ENCODE results near the gene APOBEC3C. TPM values are rescaled to one million over a fixed set of nuclear protein-coding genes. Genes with fewer than 3 reads are reported as not detected.
"Not testable (repeated sequence)": the region's sequence is repeated elsewhere in the genome, so short reads cannot be mapped to it uniquely, and the experiment has no call there.

APOBEC3C gene
- total RNA-seq, 1 donor from 2014 or later: 41.4 TPM

DNA sequence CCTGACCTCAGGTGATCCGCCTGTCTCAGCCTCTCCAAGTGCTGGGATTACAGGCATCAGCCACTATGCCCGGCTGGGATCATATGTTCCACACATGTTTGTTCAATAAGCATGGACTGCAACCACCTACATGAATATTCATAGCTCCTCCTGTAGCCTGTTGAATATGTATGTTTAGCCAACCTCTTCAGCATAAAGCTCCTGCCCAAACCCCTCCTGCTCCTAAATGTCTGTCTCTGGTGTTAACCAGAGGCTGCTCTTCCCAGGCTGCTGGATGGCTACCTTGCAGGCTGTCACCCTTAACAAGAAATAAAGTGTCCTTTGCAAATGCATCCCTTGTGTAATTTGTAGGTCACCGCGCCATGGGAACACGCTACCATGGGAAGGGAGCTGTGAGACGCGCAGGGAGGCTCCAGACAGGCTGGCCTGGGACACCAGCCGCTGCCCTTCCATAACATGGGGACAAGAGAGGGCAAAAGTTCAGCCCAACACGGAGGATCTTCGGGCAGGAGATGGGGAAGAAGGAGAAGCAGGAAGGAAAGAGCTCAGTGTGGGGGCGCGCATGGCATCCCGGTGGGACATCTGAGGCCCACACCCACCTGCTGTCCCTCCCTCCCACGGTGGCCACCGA lies 6.1 kb downstream of the APOBEC3C start:
- not testable (repeated sequence) for DNase-seq (ENCODE audit: low spot score)

DNA sequence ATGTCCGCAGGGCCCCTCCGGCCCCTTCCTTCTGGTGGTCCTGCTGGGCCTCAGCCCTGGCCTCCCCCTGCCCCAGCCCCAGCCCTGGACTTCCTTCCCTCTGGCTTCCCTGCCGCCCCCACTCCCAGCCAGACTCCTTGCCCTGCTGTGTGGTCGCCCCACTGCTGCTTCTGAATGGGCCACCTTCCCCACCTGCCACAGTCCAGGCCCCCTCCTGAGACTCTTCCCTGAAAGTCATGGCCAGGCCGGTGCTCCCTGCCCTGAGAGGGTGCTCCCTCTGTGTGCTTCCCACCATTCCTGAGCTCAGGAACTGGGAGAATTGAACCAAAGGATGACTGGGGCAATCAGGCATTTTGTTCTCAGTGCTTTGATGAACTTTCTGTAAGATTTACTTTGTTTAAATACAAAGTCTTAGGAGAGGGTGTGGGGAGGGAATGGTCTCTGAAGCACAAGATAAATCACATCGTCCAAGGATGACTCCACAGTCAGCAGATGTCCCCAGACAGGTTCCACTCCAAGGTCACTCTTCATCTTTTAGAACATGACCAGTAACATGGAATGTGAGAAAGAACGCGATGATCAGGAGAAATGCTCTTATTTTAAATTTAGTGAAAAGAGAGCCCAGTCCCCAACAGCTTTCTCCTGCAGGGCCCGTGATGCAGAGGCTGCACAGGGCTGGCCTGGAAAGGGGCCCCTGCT lies 7.6 kb downstream of the APOBEC3C start:
- DNase-seq (ENCODE audit: low spot score): no peak

DNA sequence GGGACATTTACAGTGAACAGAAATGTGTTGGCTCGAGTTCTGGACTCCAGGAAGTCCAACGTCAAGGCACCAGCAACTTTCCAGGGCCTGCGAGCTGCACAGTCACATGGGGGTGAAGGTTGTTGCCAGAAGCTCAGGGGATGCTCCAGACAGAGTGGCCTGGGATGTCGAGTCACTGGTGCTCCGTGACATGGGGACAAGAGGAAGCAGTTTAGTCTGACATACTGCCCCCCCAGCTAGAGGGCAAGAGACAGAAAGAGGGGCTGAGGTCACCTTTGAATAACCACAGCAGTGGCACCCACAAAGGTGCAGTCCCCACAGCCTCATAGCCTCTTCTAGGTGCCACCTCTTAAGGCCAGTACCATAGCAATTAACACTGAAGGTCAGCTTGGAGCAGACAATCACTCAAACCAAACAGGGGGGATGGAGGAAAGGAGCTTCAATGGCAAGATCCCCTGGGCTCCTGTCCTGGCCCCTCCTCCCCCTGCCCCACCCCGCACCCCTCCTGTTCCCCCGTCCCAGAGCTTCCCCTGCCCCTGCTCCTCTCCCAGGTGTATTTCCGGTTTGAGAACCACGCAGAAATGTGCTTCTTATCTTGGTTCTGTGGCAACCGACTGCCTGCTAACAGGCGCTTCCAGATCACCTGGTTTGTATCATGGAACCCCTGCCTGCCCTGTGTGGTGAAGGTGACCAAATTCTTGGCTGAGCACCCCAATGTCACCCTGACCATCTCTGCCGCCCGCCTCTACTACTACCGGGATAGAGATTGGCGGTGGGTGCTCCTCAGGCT lies 10.7 kb downstream of the APOBEC3C start:
- DNase-seq (ENCODE audit: low spot score): no peak

DNA sequence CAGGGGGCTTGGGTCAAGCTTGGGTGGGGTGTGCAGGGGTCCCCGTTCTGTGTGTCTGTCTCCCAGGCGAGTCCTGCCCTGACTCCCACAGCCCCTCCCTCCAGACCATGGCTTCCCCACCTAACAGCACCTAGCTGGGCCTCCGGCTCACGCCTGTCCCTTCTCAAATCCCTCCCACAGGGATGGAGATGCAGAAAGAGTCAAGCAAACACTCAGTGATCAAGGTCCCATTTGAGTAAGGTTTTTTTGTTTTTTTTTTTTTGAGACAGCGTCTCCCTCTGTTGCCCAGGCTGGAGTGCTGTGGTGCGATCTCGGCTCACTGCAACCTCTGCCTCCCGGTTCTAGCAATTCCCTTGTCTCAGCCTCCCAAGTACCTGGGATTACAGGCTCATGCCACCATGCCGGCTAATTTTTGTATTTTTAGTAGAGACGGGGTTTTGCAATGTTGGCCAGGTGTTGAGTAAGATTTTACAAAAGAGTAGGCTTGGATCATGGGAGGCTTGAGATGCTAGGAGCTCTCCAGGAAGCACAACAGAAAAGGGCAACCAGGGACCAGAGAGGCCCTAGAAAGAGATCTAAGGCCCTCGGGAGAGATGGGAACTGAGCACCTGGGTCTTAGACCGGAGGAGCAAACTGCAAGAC lies 12.6 kb downstream of the APOBEC3C start:
- no peak for DNase-seq (ENCODE audit: low spot score)

DNA sequence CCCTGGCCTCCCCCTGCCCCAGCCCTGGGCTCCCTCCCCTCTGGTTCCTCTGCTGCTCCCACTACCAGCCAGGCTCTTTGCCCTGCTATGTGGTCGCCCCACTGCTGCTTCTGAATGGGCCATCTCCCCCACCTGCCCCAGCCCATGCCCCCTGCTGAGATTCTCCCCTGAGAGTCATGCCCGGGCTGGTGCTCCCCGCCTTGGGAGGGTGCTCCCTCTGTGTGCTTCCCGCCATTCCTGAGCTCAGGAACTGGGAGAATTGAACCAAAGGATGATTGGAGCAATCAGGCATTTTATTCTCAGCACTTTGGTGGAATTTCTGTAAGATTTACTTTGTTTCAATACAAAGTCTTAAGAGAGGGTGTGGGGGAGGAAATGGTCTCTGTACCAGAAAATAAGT lies 13.7 kb downstream of the APOBEC3C start:
- no peak for DNase-seq (ENCODE audit: low spot score)

DNA sequence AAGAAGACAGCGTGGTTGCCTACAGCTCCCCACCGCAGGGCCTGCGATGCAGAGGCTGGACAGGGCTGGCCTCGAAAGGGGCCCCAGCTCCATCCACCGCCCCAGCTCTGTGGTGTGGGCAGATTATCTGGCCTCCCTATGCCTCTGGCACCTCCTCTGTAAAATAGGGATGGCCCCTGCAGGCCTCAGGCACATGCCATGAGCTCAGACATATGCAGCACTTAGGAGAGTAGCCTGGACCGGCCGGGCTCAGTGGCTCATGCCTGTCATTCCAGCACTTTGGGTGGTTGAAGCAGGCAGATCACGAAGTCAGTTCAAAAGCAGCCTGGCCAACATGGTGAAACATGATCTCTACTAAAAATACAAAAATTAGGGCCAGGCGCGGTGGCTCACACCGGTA lies 14.2 kb downstream of the APOBEC3C start:
- DNase-seq (ENCODE audit: low spot score): no peak

DNA sequence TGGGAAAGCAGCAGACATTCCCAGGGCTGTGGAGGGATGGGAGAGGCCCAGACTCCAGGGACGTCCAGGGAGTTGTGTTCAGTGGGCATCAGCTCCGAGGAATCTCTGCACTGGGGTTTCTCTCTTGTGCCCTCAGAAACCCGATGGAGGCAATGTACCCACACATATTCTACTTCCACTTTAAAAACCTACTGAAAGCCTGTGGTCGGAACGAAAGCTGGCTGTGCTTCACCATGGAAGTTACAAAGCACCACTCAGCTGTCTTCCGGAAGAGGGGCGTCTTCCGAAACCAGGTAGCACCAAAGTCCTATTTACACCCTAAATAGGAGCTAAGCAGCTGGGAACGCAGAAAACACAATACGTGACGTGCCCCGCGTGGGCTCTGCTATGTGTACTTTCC lies 15.2 kb downstream of the APOBEC3C start:
- no peak for DNase-seq (ENCODE audit: low spot score)

DNA sequence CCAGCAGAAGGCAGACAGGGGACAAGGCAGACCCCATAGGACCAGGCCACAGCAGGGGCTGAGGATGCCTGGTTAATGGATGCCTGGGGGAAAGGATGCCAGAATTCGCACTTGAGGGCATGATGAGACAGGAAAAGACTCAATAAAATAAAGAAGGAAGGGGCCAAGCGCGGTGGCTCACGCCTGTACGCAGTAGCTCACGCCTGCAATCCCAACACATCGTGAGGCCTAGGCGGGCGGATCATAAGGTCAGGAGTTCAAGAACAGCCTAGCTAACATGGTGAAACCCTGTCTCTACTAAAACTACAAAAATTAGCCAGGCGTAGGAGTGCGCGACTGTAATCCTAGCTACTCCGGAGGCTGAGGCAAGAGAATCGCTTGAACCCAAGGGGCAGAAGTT lies 16.6 kb downstream of the APOBEC3C start:
- DNase-seq (ENCODE audit: low spot score): no peak

DNA sequence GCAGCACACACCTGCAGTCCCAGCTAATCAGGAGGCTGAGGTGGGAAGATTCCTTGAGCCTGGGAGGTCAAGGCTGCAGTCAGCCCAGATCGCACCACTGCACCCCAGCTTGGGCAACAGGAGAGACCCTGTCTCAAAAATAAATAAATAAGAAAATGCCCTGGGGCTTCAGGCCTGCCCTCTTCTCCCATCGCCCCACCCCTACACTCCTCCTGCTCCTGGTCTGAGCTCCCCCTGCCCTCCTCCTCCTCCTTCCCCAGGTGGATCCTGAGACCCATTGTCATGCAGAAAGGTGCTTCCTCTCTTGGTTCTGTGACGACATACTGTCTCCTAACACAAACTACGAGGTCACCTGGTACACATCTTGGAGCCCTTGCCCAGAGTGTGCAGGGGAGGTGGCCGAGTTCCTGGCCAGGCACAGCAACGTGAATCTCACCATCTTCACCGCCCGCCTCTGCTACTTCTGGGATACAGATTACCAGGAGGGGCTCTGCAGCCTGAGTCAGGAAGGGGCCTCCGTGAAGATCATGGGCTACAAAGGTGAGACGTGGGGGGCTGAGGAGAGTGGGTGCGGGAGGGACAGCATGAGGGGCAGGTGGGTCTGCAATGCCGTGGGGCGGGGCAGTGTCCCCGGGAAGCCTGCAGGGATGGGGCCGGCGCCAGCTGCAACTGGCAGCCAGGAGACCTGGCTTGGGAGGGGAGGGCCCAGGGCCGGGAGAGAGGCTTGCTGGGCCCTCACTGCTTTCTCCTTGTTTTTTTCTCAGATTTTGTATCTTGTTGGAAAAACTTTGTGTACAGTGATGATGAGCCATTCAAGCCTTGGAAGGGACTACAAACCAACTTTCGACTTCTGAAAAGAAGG lies 17.6 kb downstream of the APOBEC3C start:
- DNase-seq (ENCODE audit: low spot score): not testable (repeated sequence)

DNA sequence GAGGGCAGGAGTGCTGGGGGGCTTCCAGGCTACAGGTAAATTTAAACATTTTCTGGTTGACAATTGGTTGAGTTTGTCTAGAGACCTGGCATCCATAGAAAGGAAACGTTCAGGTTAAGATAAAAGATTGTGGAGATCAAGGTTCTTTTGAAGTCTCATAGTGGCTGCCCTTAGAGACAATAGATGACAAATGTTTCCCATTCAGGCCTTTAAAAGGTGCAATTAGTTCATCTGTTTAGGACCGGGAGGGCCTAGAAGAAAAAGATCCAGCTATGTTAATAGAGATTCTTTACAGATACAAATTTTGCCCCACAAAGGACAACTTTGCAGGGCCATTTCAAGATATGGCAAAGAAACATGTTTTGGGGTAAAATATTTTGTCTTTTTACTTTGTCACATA lies 23.0 kb downstream of the APOBEC3C start:
- DNase-seq (ENCODE audit: low spot score): not testable (repeated sequence)

DNA sequence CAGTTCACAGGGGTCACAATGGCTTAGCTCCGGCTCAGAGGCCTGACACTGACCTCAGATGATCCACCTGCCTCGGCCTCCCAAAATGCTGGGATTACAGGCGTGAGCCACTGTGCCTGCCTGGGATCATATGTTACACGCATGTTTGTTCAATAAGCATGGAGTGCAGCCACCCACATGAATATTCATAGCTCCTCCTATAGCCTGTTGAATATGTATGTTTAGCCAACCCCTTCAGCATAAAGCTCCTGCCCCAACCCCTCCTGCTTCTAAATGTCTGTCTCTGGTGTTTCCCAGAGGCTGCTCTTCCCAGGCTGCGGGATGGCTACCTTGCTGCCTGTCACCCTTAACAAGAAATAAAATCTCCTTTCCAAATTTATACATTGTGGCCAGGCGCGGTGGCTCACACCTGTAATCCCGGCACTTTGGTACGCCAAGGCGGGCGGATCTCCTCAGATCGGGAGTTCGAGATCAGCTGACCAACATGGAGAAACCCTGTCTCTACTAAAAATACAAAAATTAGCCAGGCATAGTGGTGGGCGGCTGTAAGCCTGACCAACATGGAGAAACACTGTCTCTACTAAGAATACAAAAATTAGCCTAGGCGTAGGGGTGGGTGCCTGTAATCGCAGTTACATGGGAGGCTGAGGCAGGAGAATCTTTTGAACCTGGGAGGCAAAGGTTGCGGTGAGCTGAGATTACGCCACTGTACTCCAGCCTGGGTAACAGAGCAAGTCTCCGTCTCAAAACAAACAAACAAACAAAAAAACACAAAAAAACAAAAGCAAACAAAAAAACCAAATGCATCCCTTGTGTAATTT lies 25.5 kb downstream of the APOBEC3C start:
- DNase-seq (ENCODE audit: low spot score): no peak

DNA sequence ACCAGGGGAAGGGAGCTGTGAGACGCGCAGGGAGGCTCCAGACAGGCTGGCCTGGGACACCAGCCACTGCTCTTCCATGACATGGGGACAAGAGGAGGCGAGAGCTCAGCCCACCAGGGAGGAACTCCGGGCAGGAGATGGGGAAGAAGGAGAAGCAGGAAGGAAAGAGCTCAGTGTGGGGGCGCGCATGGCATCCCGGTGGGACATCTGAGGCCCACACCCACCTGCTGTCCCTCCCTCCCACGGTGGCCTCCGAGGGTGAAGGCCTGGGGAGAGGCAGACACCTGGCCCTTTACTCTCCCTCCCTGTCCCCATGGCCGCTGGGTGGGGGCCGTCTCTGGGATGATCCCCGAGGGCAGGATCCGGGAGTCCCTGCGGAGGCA lies 26.1 kb downstream of the APOBEC3C start:
- not testable (repeated sequence) for DNase-seq (ENCODE audit: low spot score)

DNA sequence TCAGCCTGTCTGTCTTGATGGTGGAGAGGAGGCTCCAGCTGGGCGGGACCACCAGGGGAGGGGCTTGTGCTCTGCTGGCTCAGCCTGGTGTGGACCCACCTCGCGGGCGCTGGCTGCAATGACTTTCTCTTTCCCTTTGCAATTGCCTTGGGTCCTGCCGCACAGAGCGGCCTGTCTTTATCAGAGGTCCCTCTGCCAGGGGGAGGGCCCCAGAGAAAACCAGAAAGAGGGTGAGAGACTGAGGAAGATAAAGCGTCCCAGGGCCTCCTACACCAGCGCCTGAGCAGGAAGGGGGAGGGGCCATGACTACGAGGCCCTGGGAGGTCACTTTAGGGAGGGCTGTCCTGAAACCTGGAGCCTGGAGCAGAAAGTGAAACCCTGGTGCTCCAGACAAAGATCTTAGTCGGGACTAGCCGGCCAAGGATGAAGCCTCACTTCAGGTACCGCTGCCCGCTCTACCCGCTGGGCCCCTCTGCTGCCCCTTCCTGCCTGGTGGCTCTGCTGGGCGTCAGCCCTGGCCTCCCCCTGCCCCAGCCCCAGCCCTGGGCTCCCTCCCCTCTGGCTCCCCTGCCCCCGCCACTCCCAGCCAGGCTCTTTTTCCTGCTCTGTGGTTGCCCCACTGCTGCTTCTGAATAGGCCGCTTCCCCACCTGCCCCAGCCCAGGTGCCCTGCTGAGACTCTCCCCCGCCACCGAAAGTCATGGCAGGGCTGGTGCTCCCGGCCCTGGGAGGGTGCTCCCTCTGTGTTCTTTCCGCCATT lies 26.7 kb downstream of the APOBEC3C start, which contains the start of gene APOBEC3F:
TSS of gene APOBEC3F (plus strand) at position 327 of the 759 bp plus-strand sequence. CDS start at position 424, 97 bp downstream.
- DNase-seq (ENCODE audit: low spot score): peak; percentile 74

DNA sequence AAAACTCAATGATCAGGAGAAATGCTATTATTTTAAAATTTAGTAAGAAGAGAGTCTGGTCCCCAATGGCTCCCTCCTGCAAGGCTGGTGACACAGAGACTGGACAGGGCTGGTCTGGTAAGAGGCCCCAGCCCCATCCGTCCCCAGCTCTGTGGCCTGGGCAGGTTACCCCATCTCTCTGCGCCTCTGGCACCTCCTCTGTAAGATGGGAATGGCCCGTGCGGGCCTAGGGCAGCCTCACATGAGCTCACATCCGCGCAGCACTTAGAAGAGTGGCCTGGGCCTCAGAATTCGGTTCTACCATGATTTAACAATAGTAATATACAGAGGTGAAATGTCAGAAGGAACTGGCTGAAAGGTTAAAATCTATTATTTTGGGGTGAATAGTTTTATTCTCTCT lies 27.9 kb downstream of the APOBEC3C start:
- no peak for DNase-seq (ENCODE audit: low spot score)

DNA sequence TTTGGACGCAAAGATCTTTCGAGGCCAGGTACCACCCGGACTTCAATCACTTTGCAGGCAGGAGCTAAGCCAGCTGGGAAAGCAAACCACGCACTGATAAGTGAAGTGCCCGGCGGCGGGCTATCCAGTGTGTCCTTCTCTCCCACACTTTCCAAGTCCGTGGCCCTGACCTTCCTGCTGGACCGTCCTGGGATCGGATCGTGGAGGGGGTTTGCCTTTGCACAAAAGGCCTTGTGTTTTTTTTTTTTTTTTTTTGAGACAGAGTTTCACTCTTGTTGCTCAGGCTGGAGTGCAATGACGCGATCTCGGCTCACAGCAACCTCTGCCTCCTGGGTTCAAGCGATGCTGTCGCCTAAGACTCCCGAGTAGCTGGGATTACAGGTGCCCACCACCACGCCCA lies 29.0 kb downstream of the APOBEC3C start:
- DNase-seq (ENCODE audit: low spot score): not testable (repeated sequence)

DNA sequence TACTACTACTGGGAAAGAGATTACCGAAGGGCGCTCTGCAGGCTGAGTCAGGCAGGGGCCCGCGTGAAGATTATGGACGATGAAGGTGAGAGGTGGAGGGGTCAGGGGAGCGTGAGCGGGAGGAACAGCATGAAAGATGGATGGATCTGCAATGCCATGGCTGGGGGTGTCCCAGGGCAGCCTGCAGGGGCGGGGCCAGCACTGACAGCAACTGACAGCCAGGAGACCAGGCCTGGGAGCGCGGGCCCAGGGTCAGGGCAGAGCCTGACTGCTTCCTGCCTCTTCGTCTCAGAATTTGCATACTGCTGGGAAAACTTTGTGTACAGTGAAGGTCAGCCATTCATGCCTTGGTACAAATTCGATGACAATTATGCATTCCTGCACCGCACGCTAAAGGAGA lies 31.1 kb downstream of the APOBEC3C start:
- DNase-seq (ENCODE audit: low spot score): not testable (repeated sequence)

DNA sequence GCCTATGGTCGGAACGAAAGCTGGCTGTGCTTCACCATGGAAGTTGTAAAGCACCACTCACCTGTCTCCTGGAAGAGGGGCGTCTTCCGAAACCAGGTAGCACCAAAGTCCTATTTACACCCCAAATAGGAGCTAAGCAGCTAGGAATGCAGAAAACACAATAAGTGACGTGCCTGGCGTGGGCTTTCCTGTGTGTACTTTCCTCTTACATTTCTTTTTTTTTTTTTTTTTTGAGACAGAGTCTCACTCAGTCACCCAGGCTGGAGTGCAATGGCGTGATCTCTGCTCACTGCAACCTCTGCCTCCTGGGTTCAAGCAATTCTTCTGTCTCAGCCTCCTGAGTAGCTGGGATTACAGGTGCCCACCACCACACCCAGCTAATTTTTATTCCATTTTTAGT lies 35.4 kb downstream of the APOBEC3C start:
- DNase-seq (ENCODE audit: low spot score): not testable (repeated sequence)

DNA sequence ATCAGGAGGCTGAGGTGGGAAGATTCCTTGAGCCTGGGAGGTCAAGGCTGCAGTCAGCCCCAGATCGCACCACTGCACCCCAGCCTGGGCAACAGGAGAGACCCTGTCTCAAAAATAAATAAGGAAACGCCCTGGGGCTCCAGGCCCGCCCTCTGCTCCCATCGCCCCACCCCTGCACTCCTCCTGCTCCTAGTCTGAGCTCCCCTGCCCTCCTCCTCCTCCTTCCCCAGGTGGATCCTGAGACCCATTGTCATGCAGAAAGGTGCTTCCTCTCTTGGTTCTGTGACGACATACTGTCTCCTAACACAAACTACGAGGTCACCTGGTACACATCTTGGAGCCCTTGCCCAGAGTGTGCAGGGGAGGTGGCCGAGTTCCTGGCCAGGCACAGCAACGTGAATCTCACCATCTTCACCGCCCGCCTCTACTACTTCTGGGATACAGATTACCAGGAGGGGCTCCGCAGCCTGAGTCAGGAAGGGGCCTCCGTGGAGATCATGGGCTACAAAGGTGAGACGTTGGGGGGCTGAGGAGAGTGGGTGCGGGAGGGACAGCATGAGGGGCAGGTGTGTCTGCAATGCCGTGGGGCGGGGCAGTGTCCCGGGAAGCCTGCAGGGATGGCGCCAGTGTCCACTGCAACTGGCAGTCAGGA lies 37.9 kb downstream of the APOBEC3C start:
- not testable (repeated sequence) for DNase-seq (ENCODE audit: low spot score)

DNA sequence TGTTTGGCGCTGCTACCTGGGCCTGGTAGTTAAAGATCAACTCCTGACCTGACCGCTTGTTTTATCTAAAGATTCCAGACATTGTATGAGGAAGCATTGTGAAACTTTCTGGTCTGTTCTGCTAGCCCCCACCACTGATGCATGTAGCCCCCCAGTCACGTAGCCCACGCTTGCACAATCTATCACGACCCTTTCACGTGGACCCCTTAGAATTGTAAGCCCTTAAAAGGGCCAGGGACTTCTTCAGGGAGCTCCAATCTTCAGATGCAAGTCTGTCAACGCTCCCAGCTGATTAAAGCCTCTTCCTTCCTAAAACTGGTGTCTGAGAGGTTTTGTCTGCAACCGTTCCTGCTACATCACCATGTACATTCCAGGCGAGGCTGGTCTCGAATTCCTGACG lies 41.6 kb downstream of the APOBEC3C start:
- no peak for DNase-seq (ENCODE audit: low spot score)

Measured in ureter (tissue), 1 donor.